GM18526 (cell line): ENCODE results near the gene EN1.

Source experiments
- POLR2A ChIP-seq: IDR thresholded peaks from 3 replicates; pipeline ENCODE4 v1.6.1; 2011; ENCODE audit not compliant: insufficient read length; ENCODE audit errors: extremely low read depth

EN1 gene

DNA sequence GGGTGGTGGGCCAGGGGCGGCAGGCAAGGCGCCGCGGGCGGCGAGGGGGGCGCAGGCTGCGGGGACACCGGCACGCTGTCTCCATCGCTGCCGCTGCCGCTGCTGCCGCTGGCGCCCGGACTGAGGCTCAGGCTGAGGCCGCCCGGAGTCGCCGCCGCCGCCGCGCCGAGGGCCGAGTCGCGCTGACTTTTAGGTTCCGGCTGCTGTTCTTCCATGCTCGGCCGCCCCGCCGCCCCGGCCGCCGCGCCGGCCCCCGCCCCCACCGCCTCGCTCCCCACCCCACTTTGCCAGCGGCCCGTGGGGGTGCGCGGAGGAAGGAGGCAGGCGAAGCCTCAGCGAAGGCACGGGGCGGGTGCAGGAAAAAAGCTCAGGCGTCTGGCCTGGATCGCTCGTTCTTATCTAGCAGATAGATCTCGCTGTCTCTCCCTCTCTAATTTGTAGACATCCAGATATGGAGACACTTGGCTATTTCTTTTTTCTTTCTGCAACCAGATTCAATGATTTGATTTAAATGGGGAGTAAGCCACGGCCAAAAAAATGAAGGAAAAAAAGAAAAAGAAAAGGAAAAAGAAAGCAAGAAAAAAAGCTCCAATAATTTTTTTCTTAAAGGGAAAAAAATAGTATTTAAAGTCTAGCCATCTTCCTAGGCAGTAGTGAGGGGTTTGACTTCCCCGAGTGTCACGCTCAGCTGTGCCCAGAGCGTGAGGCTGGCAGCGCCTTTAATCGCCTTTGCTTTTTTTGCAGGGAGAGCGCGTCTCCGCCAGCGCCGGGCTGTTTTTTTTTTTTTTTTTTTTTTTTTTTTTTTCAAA is at the start of gene EN1:
Gene EN1 (minus strand): TSS at position 696 of the 809 bp plus-strand sequence. CDS start 481 bp downstream, at position 215.
- TF ChIP-seq POLR2A: no peak

DNA sequence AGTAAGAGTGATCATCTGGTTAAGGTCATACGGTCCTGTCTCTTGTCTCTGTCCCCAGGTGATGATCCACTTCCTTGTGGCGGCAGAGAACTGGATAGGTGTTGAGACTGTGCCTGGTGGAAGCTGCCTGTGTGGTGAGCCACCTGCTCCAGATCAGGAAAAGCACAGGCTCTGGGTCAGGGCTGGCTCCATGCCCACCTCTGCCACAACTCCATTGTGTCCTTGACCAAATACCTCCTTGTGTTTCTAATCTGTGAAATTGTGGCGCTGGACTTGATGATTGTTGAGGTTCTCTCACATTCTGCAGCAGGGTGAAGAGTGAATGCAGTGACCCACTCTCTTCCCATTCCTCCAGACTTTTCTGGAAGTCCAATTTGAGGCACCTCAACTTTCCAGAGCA is 45.7 kb upstream of the EN1 start:
- TF ChIP-seq POLR2A: no peak

GRCh38 chr2:118889995-118890394 is 42.5 kb upstream of the EN1 start:
- no peak for TF ChIP-seq POLR2A

DNA sequence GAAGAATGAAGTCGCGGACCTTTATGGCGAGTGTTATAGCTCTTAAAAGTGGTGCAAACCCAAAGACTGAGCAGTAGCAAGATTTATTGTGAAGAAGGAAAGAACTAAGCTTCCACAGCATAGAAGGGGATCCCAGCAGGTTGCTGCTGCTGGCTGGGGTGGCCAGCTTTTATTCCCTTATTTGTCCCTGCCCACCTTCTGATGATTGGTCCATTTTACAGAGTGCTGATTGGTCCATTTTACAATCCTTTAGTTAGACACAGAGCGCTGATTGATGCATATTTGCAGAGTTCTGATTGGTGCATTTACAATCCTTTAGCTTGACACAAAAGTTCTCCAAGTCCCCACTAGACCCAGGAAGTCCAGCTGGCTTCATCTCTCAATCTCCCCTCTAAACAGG is 36.3 kb upstream of the EN1 start:
- no peak for TF ChIP-seq POLR2A

DNA sequence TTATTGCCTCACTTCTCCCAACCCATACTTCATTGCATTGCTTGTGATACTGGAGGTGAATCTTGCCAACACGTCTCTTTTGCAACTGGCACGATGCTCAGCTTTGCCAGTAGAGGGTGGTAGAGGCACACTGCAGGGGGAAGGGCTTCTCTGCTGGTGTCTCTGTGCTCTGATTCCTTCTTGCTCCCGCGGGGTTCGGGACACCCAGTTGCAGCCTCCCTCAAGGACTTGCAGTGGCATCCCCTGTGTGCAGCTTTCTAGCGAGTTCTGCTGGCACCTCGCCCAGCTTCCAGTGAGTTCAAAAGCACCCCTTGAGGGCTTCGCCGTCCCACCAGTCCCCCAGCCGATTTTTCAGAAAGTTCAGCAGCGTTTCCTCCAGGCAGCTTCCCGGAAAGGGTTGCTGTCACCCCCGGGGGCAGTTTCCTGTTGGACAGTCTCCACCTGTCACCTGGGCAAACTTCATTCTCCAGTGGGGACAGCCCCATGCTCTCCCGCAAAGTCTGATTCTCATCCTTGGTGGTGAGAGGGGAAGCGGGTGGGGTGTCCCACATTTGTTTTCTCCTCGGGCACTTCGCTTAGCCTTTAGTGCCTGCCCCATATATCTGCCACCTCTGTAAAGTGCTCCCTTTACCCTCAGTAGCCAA is 35.4 kb upstream of the EN1 start:
- no peak for TF ChIP-seq POLR2A

DNA sequence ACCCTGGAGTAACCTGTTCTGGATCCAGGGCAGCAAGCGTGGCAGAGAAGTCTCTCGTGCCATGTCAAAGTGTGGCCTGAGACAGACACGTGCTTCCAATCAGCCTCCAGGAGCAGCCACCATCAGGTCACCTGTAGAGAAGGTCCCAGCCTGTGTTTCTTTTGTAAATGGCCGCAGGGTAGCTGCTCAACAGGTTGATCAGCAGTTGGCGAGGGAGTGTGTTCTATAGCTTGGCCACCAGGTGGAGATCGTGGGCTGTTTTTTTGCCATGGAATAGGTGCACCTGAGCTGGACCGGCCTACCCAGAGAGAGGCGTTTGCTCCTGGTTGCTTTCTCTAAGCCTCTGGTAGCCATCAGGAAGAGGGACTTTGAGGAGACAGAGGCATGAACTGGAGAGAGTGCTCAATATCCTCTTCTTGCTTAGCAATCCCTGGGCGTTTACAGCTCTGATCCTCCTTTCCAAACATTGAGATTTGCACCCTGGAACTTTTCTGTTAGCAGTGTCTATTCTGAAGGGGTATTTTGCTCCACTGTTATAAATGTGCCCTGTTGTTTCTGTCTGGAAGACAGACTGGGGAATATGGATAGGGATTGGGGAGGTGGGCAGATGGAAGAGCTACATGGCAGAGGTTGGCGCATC is 34.2 kb upstream of the EN1 start:
- no peak for TF ChIP-seq POLR2A

- no peak for TF ChIP-seq POLR2A
These were observed 33.1 kb upstream of the EN1 start for GRCh38 chr2:118880501-118880900.

DNA sequence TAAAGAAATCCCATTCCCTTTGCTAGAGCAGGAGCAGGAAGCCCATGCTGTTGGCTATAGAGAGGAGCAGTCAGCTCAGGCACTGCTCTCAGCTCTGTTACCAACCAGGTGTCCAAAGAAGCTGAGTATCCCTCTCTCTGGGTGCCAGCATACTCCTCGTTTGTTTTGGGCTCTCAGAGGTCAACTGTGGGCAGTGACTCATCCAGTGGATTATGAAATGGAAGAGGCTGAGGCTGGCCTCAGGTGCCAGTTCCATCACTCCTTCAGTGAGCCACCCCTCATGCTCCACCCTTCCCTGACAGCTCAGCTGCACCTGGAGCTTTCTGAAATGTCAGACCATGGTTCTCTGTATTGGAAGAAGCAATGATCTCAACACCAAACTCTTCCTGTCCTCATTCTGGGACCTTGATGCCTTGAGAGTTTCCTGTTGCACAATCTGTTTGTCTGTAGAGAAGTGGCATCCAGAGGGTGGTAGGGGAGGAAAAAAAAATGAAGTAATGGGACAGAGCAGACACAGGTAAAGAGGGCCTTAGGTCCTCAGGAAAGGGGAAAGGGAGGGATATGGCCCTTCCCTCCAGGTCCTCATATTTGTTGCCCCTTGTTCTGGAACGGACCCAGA is 31.2 kb upstream of the EN1 start:
- no peak for TF ChIP-seq POLR2A

DNA sequence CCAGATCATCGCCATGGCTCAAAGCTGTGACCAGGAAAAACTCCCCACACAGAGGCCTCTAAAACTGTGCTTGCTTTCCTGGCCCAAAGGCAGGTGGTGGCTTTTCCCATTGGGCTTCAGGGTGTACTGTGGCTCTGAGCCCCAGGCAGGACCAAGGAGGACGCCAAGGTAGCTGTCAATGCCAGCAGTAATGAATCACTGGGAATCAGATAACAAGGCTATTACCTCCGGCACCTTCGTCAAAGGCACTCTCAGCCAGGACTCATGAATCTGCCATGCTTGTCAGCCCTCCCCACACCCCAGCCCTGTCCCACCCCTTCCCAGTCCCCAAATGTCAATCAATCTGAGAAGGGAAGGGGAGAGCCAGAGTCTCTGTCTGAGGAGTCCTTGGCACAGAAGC is 27.9 kb upstream of the EN1 start:
- no peak for TF ChIP-seq POLR2A

DNA sequence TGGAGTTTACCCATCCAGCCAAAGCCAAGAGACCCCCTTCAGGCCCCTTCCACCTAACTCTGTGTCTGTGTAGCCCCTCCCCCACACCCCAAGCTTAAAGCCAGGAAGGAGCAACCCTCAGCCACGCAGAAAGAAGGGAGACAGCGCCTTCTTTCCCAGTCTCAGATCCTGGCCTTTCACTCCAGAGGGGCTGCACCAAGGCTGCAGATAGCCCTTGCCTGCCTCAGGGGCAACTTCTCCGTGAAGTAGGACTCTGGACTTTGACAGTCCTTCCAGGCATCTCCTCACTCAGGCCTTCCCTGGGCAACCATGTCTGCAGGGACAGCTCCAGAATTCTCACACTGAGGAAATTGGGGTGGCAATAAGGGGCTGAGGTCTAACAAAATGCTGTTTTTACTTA is 26.9 kb upstream of the EN1 start:
- TF ChIP-seq POLR2A: no peak

DNA sequence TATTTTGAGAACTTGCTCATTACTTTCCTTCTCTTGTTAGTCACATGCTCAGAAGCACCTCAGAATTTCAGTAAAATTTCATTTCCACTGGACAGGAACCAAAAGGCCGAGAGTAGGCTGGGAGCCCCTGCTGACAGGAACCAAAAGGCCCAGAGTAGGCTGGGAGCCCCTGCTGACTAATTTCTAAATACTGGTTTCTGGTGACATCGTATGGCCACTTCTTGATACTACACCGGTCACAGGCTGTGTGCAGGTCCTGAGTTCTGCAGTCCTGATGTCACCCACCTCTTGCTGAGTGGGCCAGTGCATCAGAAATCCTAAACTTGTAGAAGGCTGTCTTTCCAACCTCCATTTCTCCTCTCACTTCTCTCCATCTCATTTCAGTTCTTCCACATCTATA is 17.7 kb upstream of the EN1 start:
- TF ChIP-seq POLR2A: no peak

DNA sequence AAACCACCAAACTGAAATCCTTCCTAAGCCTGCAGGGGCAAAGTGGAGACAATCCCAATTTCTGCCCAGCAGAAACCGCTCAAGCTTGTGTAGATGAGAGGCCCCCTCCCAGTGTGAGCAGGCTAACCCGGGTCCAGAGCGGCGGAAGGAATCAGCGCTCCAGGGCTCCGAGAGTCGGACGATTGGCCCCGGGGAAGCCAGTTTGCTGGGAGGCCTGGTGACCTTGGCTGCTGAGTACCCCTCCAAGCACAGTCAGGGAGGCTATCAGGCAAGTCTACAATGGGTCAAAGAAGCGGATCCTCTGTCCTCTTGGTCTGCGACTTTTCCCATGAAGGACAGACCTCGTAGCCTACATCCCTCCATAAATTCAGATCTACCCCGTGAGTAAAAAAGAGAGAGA is 16.8 kb upstream of the EN1 start:
- no peak for TF ChIP-seq POLR2A

GRCh38 chr2:118861731-118862130 is 14.3 kb upstream of the EN1 start:
- TF ChIP-seq POLR2A: no peak

DNA sequence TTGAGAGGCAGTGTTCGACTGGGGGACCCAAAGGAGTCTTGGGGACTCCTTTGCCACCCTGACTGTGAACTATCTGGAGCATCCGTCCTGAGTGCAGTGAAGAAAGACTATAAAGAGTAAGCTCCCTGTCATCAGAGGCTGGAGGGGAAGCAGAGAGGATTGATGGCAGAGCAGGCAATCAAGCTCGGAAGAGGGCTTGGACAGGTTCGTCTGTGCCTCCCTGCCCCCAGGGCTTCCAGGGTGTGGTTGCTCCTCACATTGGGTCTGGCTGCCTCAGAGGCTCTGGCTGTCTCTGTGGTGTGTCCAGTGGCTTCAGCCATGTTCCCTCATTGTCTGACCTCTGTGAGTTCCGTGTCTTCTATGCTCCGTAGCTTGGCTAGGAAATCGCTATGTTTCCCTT is 13.8 kb upstream of the EN1 start:
- TF ChIP-seq POLR2A: no peak

GRCh38 chr2:118860506-118860905 is 13.1 kb upstream of the EN1 start:
- no peak for TF ChIP-seq POLR2A
